Endothelial cell of umbilical vein (primary cell): ENCODE data around the gene GALNT11. TPM values are rescaled to one million over a fixed set of nuclear protein-coding genes. Genes with fewer than 3 reads are reported as not detected.

Experiments used
- BruUV-seq: library from RNA; stranded (reverse); fragments of 400-500 nt; replicated peaks from 2 replicates; lab custom pipeline; 2021; lab: Mats Ljungman, UMichigan
- CTCF ChIA-PET: fragments of 300-600, 350-600 bp; sonication (Branson Sonifier 250); formaldehyde crosslinking; loops from one replicate; lab custom pipeline; 2021; ENCODE audit warnings: antibody characterized with exemption, inconsistent platforms; lab: Charles Lee
- POLR2A ChIA-PET: fragments of 300-600, 350-600 bp; sonication (Branson Sonifier 250); formaldehyde crosslinking; loops from one replicate; lab custom pipeline; 2021; ENCODE audit warnings: antibody characterized with exemption, inconsistent platforms; lab: Charles Lee
- DNase-seq: peaks from one replicate; pipeline ENCODE4 v3.0.0-alpha.2; 2011; ENCODE audit warnings: low read depth, low spot score
- FAIRE-seq: peaks from 2 replicates; lab custom pipeline; 2011; peaks lifted over from hg19 to GRCh38; lab: Jason Lieb, UNC
- H2AFZ ChIP-seq: 2 replicates; pipeline ENCODE4 v1.6.0; 2012; ENCODE audit warnings: low read depth, low read length, control low read depth, inconsistent platforms
- H3K27ac ChIP-seq: 2 replicates; pipeline ENCODE4 v1.5.1; 2011; ENCODE audit warnings: low read depth, mild to moderate bottlenecking, control low read depth, low read length, moderate library complexity; ENCODE audit not compliant: insufficient read depth
- H3K27me3 ChIP-seq, 2 experiments: 2 replicates each; pipeline versions ENCODE4 v1.6.0 to v1.6.1; 2011; ENCODE audit warnings: low read length in 2 of 2, mixed read lengths in 1 of 2; ENCODE audit not compliant: control insufficient read depth in 2 of 2, insufficient read depth in 2 of 2
- H3K36me3 ChIP-seq, 2 experiments: 2 replicates in 1 of 2; 3 replicates in 1 of 2; pipeline ENCODE4 v1.5.1; 2011; ENCODE audit warnings: low read length in 2 of 2, mild to moderate bottlenecking in 1 of 2, moderate library complexity in 1 of 2; ENCODE audit not compliant: control insufficient read depth in 2 of 2, insufficient read depth in 2 of 2; ENCODE audit errors: extremely low read depth in 1 of 2
- H3K4me1 ChIP-seq: 3 replicates; pipeline ENCODE4 v1.5.1; 2011; ENCODE audit warnings: mild to moderate bottlenecking, low read length; ENCODE audit not compliant: control insufficient read depth, insufficient read depth; ENCODE audit errors: extremely low read depth
- H3K4me2 ChIP-seq: 2 replicates; pipeline ENCODE4 v1.6.1; 2011; ENCODE audit warnings: low read length, control low read depth, mixed read lengths; ENCODE audit not compliant: insufficient read depth
- H3K4me3 ChIP-seq, 3 experiments: fragments of 200-600 bp in 1 of 3; sonication (generic), shearing (Covaris generic) in 1 of 3; replicated peaks in 1 of 3; 2 replicates each; pipeline ENCODE4 v1.5.1; 2011 to 2016; ENCODE audit warnings: control low read depth in 3 of 3, low read length in 3 of 3, mild to moderate bottlenecking in 2 of 3, inconsistent platforms in 1 of 3, low read depth in 1 of 3, moderate library complexity in 1 of 3; ENCODE audit not compliant: insufficient read depth in 1 of 3
- H3K79me2 ChIP-seq: 2 replicates; pipeline ENCODE4 v1.6.0; 2012; ENCODE audit warnings: low read length, inconsistent platforms; ENCODE audit not compliant: control insufficient read depth, insufficient read depth
- H3K9ac ChIP-seq: replicated peaks from 2 replicates; pipeline ENCODE3; 2011; ENCODE audit warnings: low read length, control low read depth; ENCODE audit not compliant: insufficient read depth; ENCODE audit errors: extremely low read depth
- H3K9me1 ChIP-seq: replicated peaks from 3 replicates; pipeline ENCODE4 v1.6.0; 2011; ENCODE audit warnings: mild to moderate bottlenecking, low read length; ENCODE audit not compliant: control insufficient read depth, insufficient read depth; ENCODE audit errors: extremely low read depth
- H3K9me3 ChIP-seq: replicated peaks from 2 replicates; pipeline ENCODE4 v1.5.1; 2012; ENCODE audit warnings: low read length, inconsistent platforms; ENCODE audit not compliant: control insufficient read depth, insufficient read depth
- H4K20me1 ChIP-seq: replicated peaks from 2 replicates; pipeline ENCODE3; 2011; ENCODE audit warnings: mild to moderate bottlenecking, low read length; ENCODE audit not compliant: control insufficient read depth, insufficient read depth; ENCODE audit errors: extremely low read depth
- CTCF ChIP-seq, 2 donors: IDR thresholded peaks; 1 replicate in 1 of 2; 2 replicates in 1 of 2; pipeline ENCODE4 v1.5.1; 2011; ENCODE audit warnings: low read length in 2 of 2, mild to moderate bottlenecking in 2 of 2, moderate library complexity in 2 of 2, control low read depth in 1 of 2, inconsistent platforms in 1 of 2, low read depth in 1 of 2; ENCODE audit not compliant: insufficient read depth in 1 of 2; ENCODE audit errors: extremely low read depth in 1 of 2
- EZH2 ChIP-seq: IDR thresholded peaks from 2 replicates; pipeline ENCODE4 v1.6.1; 2012; ENCODE audit warnings: borderline replicate concordance, low read depth, mild to moderate bottlenecking, moderate library complexity, low read length, inconsistent platforms; ENCODE audit not compliant: severe bottlenecking
- FOS ChIP-seq: IDR thresholded peaks from 2 replicates; pipeline ENCODE4 v1.6.1; 2011; ENCODE audit warnings: mild to moderate bottlenecking, low read length, moderate library complexity, borderline replicate concordance; ENCODE audit not compliant: insufficient read depth
- GATA2 ChIP-seq: IDR thresholded peaks from 2 replicates; pipeline ENCODE4 v1.7.0; 2011; ENCODE audit warnings: low read depth, mild to moderate bottlenecking, moderate library complexity, mixed read lengths, low read length; ENCODE audit not compliant: insufficient read length, insufficient read depth
- JUN ChIP-seq: IDR thresholded peaks from 2 replicates; pipeline ENCODE4 v1.6.1; 2011; ENCODE audit warnings: borderline replicate concordance, low read depth; ENCODE audit not compliant: insufficient read length, insufficient read depth
- MAX ChIP-seq: IDR thresholded peaks from 2 replicates; pipeline ENCODE4 v1.6.1; 2011; ENCODE audit not compliant: insufficient read depth, insufficient read length
- MYC ChIP-seq: IDR thresholded peaks from one replicate; pipeline ENCODE4 v1.6.1; 2011; ENCODE audit warnings: mild to moderate bottlenecking, low read depth, low read length
- POLR2A ChIP-seq: IDR thresholded peaks from 2 replicates; pipeline ENCODE4 v1.6.1; 2012; ENCODE audit warnings: low read depth, mild to moderate bottlenecking, control low read depth, low read length
- POLR2AphosphoS5 ChIP-seq: IDR thresholded peaks from 2 replicates; pipeline ENCODE4 v1.6.1; 2012; ENCODE audit warnings: low read depth, mild to moderate bottlenecking, control low read depth, low read length, moderate library complexity; ENCODE audit not compliant: insufficient read depth
- dilution Hi-C: fragments of 300-500 bp; cut with MboI; formaldehyde crosslinking; loops from one replicate; pipeline ENCODE4 v1.15.0; 2019; ENCODE audit warnings: low sequenced_read_pairs; ENCODE audit not compliant: extremely low pct_ligation_motif_present
- intact Hi-C: fragments of 100-400 bp; cut with micrococcal nuclease; formaldehyde crosslinking; loops from one replicate; pipeline ENCODE4 v1.10.0; 2022
- polyA plus RNA-seq, 4 experiments: library from polyadenylated mRNA; depleted of rRNA in 3 of 4; stranded (reverse) in 3 of 4; unstranded in 1 of 4; fragments of >200 nt; gene quantifications; 2 replicates each; pipeline versions ENCODE4 v1.2.1 to v1.2.3, GENCODE V29; 2011 to 2012; ENCODE audit warnings: missing spikeins in 1 of 4
- total RNA-seq: library from RNA; stranded (reverse); gene quantifications from 2 replicates; pipeline ENCODE4 v1.2.3, GENCODE V29; 2021

GALNT11 gene
- total and polyA plus RNA-seq, 2 donors (not counting 3 experiments of a cell fraction or from before 2014, with no cell fraction given) = 27.7 to 36.5 TPM

- no peak overlapping the region for H3K27ac ChIP-seq
- no TSS peak for BruUV-seq
- CTCF ChIA-PET = interaction anchor here (0.6 to 1.2 kb wide), 2 partner anchors 28 to 230 kb away, joined by 3 to 4 read pairs; no protein-coding TSS in a partner anchor
- H3K9me3 ChIP-seq = no peaks in the 10 kb centered on the region
- no peak overlapping the region for H2AFZ ChIP-seq
- intact Hi-C loops (no loop called here), dilution Hi-C loops (no loop called here)
- H3K4me2 ChIP-seq = no peak overlapping the region
- H3K36me3 ChIP-seq = peaks cover 3 to 4% of the 10 kb centered on the region in 2 experiments
- H3K79me2 ChIP-seq = no peaks in the 10 kb centered on the region
- no peaks in the 10 kb centered on the region for H3K4me1 ChIP-seq
- POLR2A ChIA-PET = no interaction called here
- no peak for FAIRE-seq
- H3K4me3 ChIP-seq = no peak overlapping the region
- no peak overlapping the region for H3K9ac ChIP-seq
- H3K27me3 ChIP-seq = no peaks in the 10 kb centered on the region
- H3K9me1 ChIP-seq = no peaks in the 10 kb centered on the region
- no peaks in the 10 kb centered on the region for H4K20me1 ChIP-seq
- no peak for TF ChIP-seq MAX
- TF ChIP-seq FOS = no peak
- TF ChIP-seq EZH2 = no peak
- no peak for TF ChIP-seq JUN
- TF ChIP-seq POLR2A = no peak
- no peak for TF ChIP-seq CTCF (IDR thresholded peaks at IDR 0.05; ENCODE audit: extremely low read depth in 1 of 2, insufficient read depth in 1 of 2, low read depth in 1 of 2, low read length in 2 of 2)
- TF ChIP-seq GATA2 = no peak
- no peak for TF ChIP-seq POLR2AphosphoS5
- no peak for TF ChIP-seq MYC
- no peak for DNase-seq
Observed at GRCh38 chr7:152106990-152107389, 81.5 kb downstream of the GALNT11 start.
